GM12891 (cell line): Measurements from ENCODE around the gene GNAO1.

ENCODE experiments used
- POLR2A ChIP-seq: IDR thresholded peaks from 2 replicates; pipeline ENCODE4 v1.6.1; 2011; ENCODE audit warnings: low read depth, low read length, control low read depth
- POLR2AphosphoS5 ChIP-seq: IDR thresholded peaks from 2 replicates; pipeline ENCODE4 v1.6.1; 2011; ENCODE audit warnings: low read depth, low read length, control low read depth
- POU2F2 ChIP-seq: IDR thresholded peaks from 2 replicates; pipeline ENCODE4 v1.6.1; 2011; ENCODE audit warnings: low read depth, mild to moderate bottlenecking, control low read depth, low read length, moderate library complexity
- SPI1 ChIP-seq: IDR thresholded peaks from 2 replicates; pipeline ENCODE4 v1.6.1; 2011; ENCODE audit warnings: low read depth, low read length, control low read depth
- TAF1 ChIP-seq: IDR thresholded peaks from 2 replicates; pipeline ENCODE4 v1.6.1; 2011; ENCODE audit warnings: low read depth, low read length, control low read depth

DNA sequence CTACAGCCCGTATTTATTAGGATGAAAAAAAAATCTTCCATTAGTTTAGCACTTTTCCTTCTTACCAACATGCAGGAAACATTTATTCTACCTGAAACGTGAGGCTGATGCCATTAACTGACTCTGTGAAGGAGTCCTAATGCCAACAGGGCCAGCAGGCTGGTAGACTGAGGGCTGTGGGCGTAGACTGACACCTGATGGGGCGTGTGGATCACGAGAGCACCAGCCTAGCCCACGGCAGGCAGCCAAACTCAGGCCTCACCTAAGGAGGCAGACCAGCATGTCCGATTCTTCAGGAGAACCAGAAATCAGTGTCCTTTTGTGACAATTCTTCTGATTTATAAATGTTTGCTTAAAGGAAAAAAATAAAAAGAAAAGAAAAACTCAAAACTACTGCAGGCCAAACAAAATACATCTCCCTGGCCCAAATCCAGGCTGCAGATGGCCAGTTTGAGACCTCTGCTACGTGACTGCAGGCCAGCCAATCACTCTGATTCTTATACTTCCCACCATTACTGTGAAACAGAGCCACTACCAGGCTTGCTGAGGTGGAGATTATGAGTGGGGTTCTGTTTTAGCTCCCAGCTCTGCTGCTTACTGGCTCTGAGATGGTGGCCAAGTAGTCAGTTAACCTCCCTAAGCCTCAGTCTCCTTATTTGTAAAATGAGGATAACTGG, 66.5 kb downstream of the GNAO1 start:
- TF ChIP-seq TAF1 (no peak), POLR2AphosphoS5 (no peak), POLR2A (no peak), SPI1 (no peak), POU2F2 (no peak)
